Upper lobe of right lung (tissue), 1 donor: ENCODE measurements around the gene SHTN1. TPM values are rescaled to one million over a fixed set of nuclear protein-coding genes. Genes with fewer than 3 reads are reported as not detected.

ENCODE experiments used
- ATAC-seq: fragments of 200-7000 bp; cut with Tn5 transposase; one replicate; pipeline ENCODE4 v1.9.1; 2020; ENCODE audit warnings: mild to moderate bottlenecking, moderate library complexity
- DNase-seq: peaks from one replicate; pipeline ENCODE4 v3.0.0-alpha.2; 2020
- H3K27ac ChIP-seq: fragments of 200-600 bp; one replicate; pipeline ENCODE4 v1.8.0; 2022
- H3K27me3 ChIP-seq: fragments of 200-600 bp; one replicate; pipeline ENCODE4 v1.8.0; 2022; ENCODE audit warnings: mild to moderate bottlenecking
- H3K36me3 ChIP-seq: fragments of 200-600 bp; one replicate; pipeline ENCODE4 v1.8.0; 2022
- H3K4me1 ChIP-seq: fragments of 200-600 bp; one replicate; pipeline ENCODE4 v1.8.0; 2022
- H3K4me3 ChIP-seq: fragments of 200-600 bp; one replicate; pipeline ENCODE4 v1.8.0; 2022; ENCODE audit warnings: mild to moderate bottlenecking
- H3K9me3 ChIP-seq: fragments of 200-600 bp; one replicate; pipeline ENCODE4 v1.8.0; 2022
- CTCF ChIP-seq: fragments of 200-600 bp; IDR thresholded peaks from one replicate; pipeline ENCODE4 v1.8.0; 2022; ENCODE audit warnings: antibody characterized with exemption
- intact Hi-C: fragments of 100-400 bp; cut with DNase I; formaldehyde crosslinking; loops from one replicate; pipeline ENCODE4 v1.11.0; 2022
- total RNA-seq: library from RNA; stranded (reverse); fragmentation: NEBNext Ultra II Directional; extraction: Animal tissue kit (Norgen Biotek cat#: 25700); gene quantifications from one replicate; pipeline ENCODE4 v1.2.1, GENCODE V29; 2021
- donor health status: DM: no; HTN: yes; CAD: no; lungs with severe emphysema.

Gene SHTN1
- total RNA-seq, 1 donor from 2014 or later, result 40.4 TPM

- TF ChIP-seq CTCF, result no peak
- Histone ChIP-seq H3K4me1 (no peaks in the 10 kb centered on the region), H3K27ac (no peak overlapping the region), H3K9me3 (no peaks in the 10 kb centered on the region), H3K36me3 (no peaks in the 10 kb centered on the region), H3K27me3 (no peaks in the 10 kb centered on the region), H3K4me3 (no peak overlapping the region)
- DNase-seq (no peak), ATAC-seq (no peak)
- intact Hi-C loops, result no loop called here
Observed at GRCh38 chr10:117001144-117001543, 3.8 kb downstream of the SHTN1 start.

- DNase-seq (no peak), ATAC-seq (no peak)
- intact Hi-C loops, result no loop called here
- H3K36me3 ChIP-seq, result no peaks in the 10 kb centered on the region
- H3K4me1 ChIP-seq, result no peaks in the 10 kb centered on the region
- no peaks in the 10 kb centered on the region for H3K27me3 ChIP-seq
- H3K9me3 ChIP-seq, result no peaks in the 10 kb centered on the region
- no peak overlapping the region for H3K4me3 ChIP-seq
- no peak overlapping the region for H3K27ac ChIP-seq
- TF ChIP-seq CTCF, result no peak
Observed at GRCh38 chr10:117000580-117000979, 4.4 kb downstream of the SHTN1 start.

- intact Hi-C loops, result no loop called here
- no peak for DNase-seq
- no peaks in the 10 kb centered on the region for H3K36me3 ChIP-seq
Observed at GRCh38 chr10:116998172-116998571, 6.8 kb downstream of the SHTN1 start.

GRCh38 chr10:116997015-116997414, 8.0 kb downstream of the SHTN1 start:
- no peak for TF ChIP-seq CTCF
- intact Hi-C loops, result no loop called here
- ATAC-seq, result no peak
- no peaks in the 10 kb centered on the region for H3K36me3 ChIP-seq
- H3K9me3 ChIP-seq, result no peaks in the 10 kb centered on the region
- H3K4me3 ChIP-seq, result no peak overlapping the region
- DNase-seq, result no peak
- no peak overlapping the region for H3K27ac ChIP-seq
- H3K4me1 ChIP-seq, result no peaks in the 10 kb centered on the region
- no peaks in the 10 kb centered on the region for H3K27me3 ChIP-seq

More at GRCh38 chr10:116998172-116998571, 6.8 kb downstream of the SHTN1 start:
- Histone ChIP-seq H3K9me3 (no peaks in the 10 kb centered on the region), H3K4me3 (no peak overlapping the region), H3K4me1 (no peaks in the 10 kb centered on the region), H3K27ac (no peak overlapping the region), H3K27me3 (no peaks in the 10 kb centered on the region)
- TF ChIP-seq CTCF, result no peak
- no peak for ATAC-seq

GRCh38 chr10:116995648-116996047, 9.3 kb downstream of the SHTN1 start:
- no peak for TF ChIP-seq CTCF

More at GRCh38 chr10:116995648-116996047, 9.3 kb downstream of the SHTN1 start:
- intact Hi-C loops, result no loop called here
- ATAC-seq (no peak), DNase-seq (no peak)
- Histone ChIP-seq H3K9me3 (no peaks in the 10 kb centered on the region), H3K36me3 (no peaks in the 10 kb centered on the region), H3K27ac (no peak overlapping the region), H3K4me1 (no peaks in the 10 kb centered on the region), H3K27me3 (no peaks in the 10 kb centered on the region), H3K4me3 (no peak overlapping the region)
